Kidney (tissue), 14 donors: Measurements from ENCODE around the gene MROH2A. TPM values are rescaled to one million over a fixed set of nuclear protein-coding genes. Genes with fewer than 3 reads are reported as not detected.

Experiments
- DNase-seq, 5 donors: peaks; one replicate each; pipeline ENCODE4 v3.0.0-alpha.2; 2013 to 2020
- FAIRE-seq: peaks from 2 replicates; lab custom pipeline; 2012; peaks lifted over from hg19 to GRCh38; lab: Jason Lieb, UNC
- H3K27ac ChIP-seq, 2 donors: one replicate each; pipeline ENCODE4 v1.7.0; 2013; ENCODE audit warnings: low read depth in 2 of 2, low read length in 2 of 2, inconsistent platforms in 1 of 2
- H3K27me3 ChIP-seq: one replicate; pipeline ENCODE4 v1.7.1; 2013; ENCODE audit warnings: low read length, inconsistent platforms; ENCODE audit not compliant: control insufficient read depth, insufficient read depth
- H3K36me3 ChIP-seq, 3 donors: one replicate each; pipeline versions ENCODE4 v1.7.0 to v1.7.1; 2013; ENCODE audit warnings: low read length in 3 of 3, control low read depth in 1 of 3, inconsistent platforms in 1 of 3; ENCODE audit not compliant: insufficient read depth in 3 of 3, control insufficient read depth in 2 of 3
- H3K4me1 ChIP-seq, 3 donors: one replicate each; pipeline versions ENCODE4 v1.7.0 to v1.7.1; 2013; ENCODE audit warnings: low read length in 3 of 3, inconsistent platforms in 1 of 3, low read depth in 1 of 3; ENCODE audit not compliant: control insufficient read depth in 2 of 3, insufficient read depth in 2 of 3
- H3K4me3 ChIP-seq, 3 donors: one replicate each; pipeline versions ENCODE4 v1.7.0 to v1.8.1; 2013; ENCODE audit warnings: low read length in 3 of 3, control low read depth in 1 of 3, inconsistent platforms in 1 of 3
- H3K9ac ChIP-seq, 3 donors: one replicate each; pipeline versions ENCODE4 v1.7.0 to v1.7.1; 2013; ENCODE audit warnings: low read length in 3 of 3, control low read depth in 1 of 3, inconsistent platforms in 1 of 3
- H3K9me3 ChIP-seq, 3 donors: one replicate each; pipeline versions ENCODE4 v1.7.0 to v1.7.1; 2013; ENCODE audit warnings: low read length in 3 of 3, control low read depth in 1 of 3, inconsistent platforms in 1 of 3; ENCODE audit not compliant: control insufficient read depth in 2 of 3, insufficient read depth in 1 of 3
- intact Hi-C: fragments of 100-400 bp; cut with DNase I; formaldehyde crosslinking; loops from one replicate; pipeline ENCODE4 v1.11.1; 2022
- polyA plus RNA-seq: library from polyadenylated mRNA; stranded (reverse); fragments of 350-450 nt; fragmentation: Illumina TruSeq; extraction: RNeasy Lipid Tissue Mini Kit (QIAGEN cat#74804); gene quantifications from one replicate; pipeline ENCODE4 v1.2.3, GENCODE V29; 2014; ENCODE audit warnings: low read depth, low replicate concordance; ENCODE audit not compliant: insufficient read depth
- total RNA-seq: library from RNA; stranded (reverse); fragmentation: NEBNext Ultra II Directional; extraction: Animal tissue kit (Norgen Biotek cat#: 25700); gene quantifications from one replicate; pipeline ENCODE4 v1.2.1, GENCODE V29; 2021
- TF ChIP-seq, protein P1 (sequence below): IDR thresholded peaks from 3 replicates; pipeline ENCODE4 v1.5.1; 2012; ENCODE audit warnings: mild to moderate bottlenecking, moderate library complexity, borderline replicate concordance; ENCODE audit not compliant: insufficient read depth; ENCODE audit errors: extremely low read depth
- donor health status: control.
- donor health status: control.
- donor health status: control.
- donor health status: control.
- donor health status: control.
- donor health status: DM: yes; HTN: yes; CAD: no.
- donor health status: Normal renal cell carcinoma (clear cell type).

Gene MROH2A
- total and polyA plus RNA-seq, 2 donors from 2014 or later = 1.8 TPM; not detected in 1

DNA sequence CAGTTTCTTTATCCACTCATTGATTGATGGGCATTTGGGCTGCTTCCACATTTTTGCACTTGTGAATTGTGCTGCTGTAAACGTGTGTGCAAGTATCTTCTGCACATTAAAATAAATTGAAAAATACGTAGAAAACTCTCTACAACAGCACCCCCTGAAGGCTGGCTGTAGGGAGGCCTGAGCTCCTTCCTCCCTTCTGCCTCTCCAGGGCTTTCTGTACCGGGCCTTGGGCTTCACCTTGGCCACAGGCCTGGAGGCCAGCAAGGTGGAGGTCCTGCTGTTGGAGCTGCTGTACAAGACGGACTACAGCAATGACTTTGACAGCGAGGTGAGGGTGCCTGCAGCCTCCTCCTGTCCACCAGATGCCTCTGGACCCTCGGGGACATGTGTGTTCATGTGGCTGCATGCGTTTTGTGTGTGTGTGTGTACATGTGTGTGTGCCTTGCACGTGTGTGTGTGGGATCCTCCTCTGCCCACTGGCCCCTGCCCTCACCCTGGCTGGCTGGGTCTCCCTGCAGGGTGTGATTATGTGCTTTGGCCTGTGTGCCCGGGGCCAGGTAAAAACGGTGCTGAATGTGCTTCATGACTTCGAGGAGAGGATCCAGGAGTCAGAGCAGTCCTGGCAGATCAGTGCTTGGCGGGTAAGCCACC, 29.2 kb downstream of the MROH2A start:
- peak in 2 of 5 donors; percentile 14 to 40 for DNase-seq
- no peak overlapping the region for H3K27ac ChIP-seq

DNA sequence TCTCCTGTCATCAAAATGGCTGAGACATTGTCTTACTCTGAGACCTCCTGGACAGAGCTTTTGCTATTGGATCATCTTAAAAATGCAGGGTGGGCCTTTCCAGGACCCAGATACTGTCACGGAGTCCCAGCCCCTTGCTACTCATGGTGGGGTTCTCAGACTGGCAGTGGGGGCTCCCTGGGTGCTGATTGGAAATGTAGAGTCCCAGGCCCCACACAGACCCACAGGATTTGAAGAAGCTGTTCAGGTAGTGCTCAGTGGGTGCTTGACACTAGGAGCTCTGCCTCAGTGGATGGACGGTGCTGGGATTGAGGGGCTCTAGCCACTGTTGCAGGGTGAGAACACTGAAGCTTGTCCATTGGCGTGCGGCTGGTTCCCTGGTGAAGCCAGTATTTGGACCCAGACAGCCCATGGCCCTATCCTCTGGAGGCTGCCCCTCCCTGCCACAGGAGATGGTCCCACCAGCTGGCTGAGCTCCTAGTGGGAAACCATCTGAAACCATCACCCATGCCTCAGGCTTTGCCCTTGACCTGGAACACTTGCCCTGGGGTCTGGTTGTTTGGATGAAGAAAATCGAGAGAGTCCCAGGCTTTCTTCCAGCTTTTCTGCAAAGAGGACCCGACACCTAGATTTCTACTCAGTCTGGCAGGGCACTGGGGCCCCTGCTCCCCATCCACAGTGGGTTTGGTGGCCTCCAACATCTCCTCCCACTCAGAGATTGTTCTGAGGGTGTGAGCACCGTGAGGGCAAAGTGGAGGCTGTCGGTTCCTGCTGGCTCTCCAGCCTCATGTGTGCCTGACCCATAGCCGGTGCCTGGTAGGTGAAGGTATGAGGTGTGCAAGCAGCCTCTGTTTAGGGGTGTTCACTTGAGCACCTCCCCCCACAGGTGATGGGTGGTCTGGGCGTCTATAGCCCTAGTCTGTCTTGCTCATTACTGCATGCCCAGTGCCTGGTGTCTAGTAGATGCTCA, 30.1 kb downstream of the MROH2A start:
- H3K27ac ChIP-seq = no peak overlapping the region
- no peaks in the 10 kb centered on the region for H3K4me1 ChIP-seq
- no peak for FAIRE-seq
- DNase-seq = peak in 3 of 5 donors; percentile 3 to 46 (median 7)
- H3K4me3 ChIP-seq = no peak overlapping the region
- no peaks in the 10 kb centered on the region for H3K27me3 ChIP-seq
- TF ChIP-seq, protein P1, sequence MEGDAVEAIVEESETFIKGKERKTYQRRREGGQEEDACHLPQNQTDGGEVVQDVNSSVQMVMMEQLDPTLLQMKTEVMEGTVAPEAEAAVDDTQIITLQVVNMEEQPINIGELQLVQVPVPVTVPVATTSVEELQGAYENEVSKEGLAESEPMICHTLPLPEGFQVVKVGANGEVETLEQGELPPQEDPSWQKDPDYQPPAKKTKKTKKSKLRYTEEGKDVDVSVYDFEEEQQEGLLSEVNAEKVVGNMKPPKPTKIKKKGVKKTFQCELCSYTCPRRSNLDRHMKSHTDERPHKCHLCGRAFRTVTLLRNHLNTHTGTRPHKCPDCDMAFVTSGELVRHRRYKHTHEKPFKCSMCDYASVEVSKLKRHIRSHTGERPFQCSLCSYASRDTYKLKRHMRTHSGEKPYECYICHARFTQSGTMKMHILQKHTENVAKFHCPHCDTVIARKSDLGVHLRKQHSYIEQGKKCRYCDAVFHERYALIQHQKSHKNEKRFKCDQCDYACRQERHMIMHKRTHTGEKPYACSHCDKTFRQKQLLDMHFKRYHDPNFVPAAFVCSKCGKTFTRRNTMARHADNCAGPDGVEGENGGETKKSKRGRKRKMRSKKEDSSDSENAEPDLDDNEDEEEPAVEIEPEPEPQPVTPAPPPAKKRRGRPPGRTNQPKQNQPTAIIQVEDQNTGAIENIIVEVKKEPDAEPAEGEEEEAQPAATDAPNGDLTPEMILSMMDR = no peak
- intact Hi-C loops = no loop called here
- H3K9me3 ChIP-seq = no peaks in the 10 kb centered on the region
- no peaks in the 10 kb centered on the region for H3K36me3 ChIP-seq
- H3K9ac ChIP-seq = no peak overlapping the region

More for the DNA sequence above, 29.2 kb downstream of the MROH2A start:
- H3K9ac ChIP-seq = no peak overlapping the region
- no peak overlapping the region for H3K4me3 ChIP-seq
- H3K27me3 ChIP-seq = no peaks in the 10 kb centered on the region
- H3K4me1 ChIP-seq = no peaks in the 10 kb centered on the region
- no peak for FAIRE-seq
- intact Hi-C loops = no loop called here
- no peaks in the 10 kb centered on the region for H3K9me3 ChIP-seq
- no peaks in the 10 kb centered on the region for H3K36me3 ChIP-seq
- TF ChIP-seq, protein P1 = no peak

DNA sequence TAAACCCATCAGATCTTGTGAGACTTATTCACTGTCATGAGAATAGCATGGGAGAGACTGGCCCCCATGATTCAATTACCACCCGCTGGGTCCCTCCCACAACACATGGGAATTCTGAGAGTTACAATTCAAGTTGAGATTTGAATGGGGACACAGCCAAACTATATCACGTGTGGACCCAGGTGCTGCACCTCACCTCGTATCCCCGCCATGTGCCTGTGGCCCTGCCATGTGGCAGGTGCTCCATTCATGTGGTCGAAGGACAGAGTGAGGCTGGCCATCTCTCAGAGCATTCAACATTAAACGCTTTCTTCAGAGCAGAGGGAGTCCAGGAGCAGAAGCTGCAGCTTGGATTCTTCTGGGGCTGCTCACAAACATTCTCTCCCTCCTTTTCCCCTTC, 32.3 kb downstream of the MROH2A start:
- peak in 1 of 5 donors; percentile 2 for DNase-seq

More for the DNA sequence above, 32.3 kb downstream of the MROH2A start:
- Histone ChIP-seq H3K36me3 (no peaks in the 10 kb centered on the region), H3K4me3 (no peak overlapping the region), H3K9me3 (no peaks in the 10 kb centered on the region), H3K27me3 (no peaks in the 10 kb centered on the region), H3K9ac (no peak overlapping the region), H3K4me1 (no peaks in the 10 kb centered on the region), H3K27ac (no peak overlapping the region)
- intact Hi-C loops = no loop called here
- TF ChIP-seq, protein P1 = no peak
- FAIRE-seq = no peak
